Fibroblast of mammary gland (primary cell): ENCODE measurements around the gene VPS33B.

Experiments
- DNase-seq: peaks from one replicate; pipeline ENCODE4 v3.0.0-alpha.2; 2010; ENCODE audit warnings: low read depth
- H3K4me3 ChIP-seq: 2 replicates; pipeline ENCODE4 v1.5.1; 2011; ENCODE audit warnings: low read depth, mild to moderate bottlenecking, low read length, moderate library complexity; ENCODE audit not compliant: control insufficient read depth
- CTCF ChIP-seq: conservative IDR thresholded peaks from 2 replicates; pipeline ENCODE4 v1.5.1; 2011; ENCODE audit warnings: low read depth, low read length, inconsistent platforms; ENCODE audit not compliant: control insufficient read depth, insufficient read depth

The VPS33B gene

GRCh38 chr15:90972133-90972532 is 50.3 kb downstream of the VPS33B start:
- no peak for TF ChIP-seq CTCF
- DNase-seq: no peak
- no peak overlapping the region for H3K4me3 ChIP-seq

- TF ChIP-seq CTCF: no peak
- no peak for DNase-seq
- H3K4me3 ChIP-seq: no peak overlapping the region
Observed at GRCh38 chr15:90970274-90970673, 52.1 kb downstream of the VPS33B start.

- no peak overlapping the region for H3K4me3 ChIP-seq
- DNase-seq: no peak
- no peak for TF ChIP-seq CTCF
Observed at GRCh38 chr15:90968434-90968833, 54.0 kb downstream of the VPS33B start.

- H3K4me3 ChIP-seq: no peak overlapping the region
- DNase-seq: no peak
- TF ChIP-seq CTCF: no peak
Observed at GRCh38 chr15:90967206-90967605, 55.2 kb downstream of the VPS33B start.

- DNase-seq: no peak
- TF ChIP-seq CTCF: no peak
- H3K4me3 ChIP-seq: no peak overlapping the region
Observed at GRCh38 chr15:90966262-90966661, 56.1 kb downstream of the VPS33B start.

- H3K4me3 ChIP-seq: no peak overlapping the region
- TF ChIP-seq CTCF: no peak
- DNase-seq: no peak
Observed at GRCh38 chr15:90962021-90962420, 60.4 kb downstream of the VPS33B start.
